ENCODE results near the gene BIRC7.
"Not testable (repeated sequence)": the region's sequence is repeated elsewhere in the genome, so short reads cannot be mapped to it uniquely, and the experiment has no call there.

BIRC7 gene

DNA sequence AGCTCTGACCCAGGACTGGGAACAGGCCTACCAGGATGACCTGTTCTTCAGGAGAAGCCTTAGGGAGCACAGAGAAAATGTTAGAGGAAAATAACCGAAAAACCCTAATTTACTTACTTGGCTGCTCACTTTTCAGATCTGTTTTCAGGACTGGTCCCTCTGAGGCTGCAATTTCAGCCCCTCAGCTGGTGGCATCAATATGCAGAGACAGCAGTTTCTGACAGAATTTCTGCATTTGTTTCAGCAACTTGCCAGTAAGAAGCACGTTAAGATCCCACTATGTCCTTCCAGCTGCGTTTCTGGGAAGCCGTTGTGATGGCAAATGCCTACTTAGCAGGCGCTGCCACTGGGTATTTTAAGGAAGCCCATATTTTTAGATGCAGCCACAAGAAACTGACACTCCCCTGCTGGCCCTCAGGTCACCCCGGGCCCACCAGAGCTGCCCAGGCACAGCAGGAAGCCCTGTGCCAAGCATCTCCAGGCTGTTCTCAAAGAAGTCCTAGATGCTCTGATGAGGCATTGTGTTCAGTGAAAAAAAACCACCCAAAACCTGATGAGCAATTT lies 27.3 kb upstream of the BIRC7 start:
- no peak for DNase-seq

DNA sequence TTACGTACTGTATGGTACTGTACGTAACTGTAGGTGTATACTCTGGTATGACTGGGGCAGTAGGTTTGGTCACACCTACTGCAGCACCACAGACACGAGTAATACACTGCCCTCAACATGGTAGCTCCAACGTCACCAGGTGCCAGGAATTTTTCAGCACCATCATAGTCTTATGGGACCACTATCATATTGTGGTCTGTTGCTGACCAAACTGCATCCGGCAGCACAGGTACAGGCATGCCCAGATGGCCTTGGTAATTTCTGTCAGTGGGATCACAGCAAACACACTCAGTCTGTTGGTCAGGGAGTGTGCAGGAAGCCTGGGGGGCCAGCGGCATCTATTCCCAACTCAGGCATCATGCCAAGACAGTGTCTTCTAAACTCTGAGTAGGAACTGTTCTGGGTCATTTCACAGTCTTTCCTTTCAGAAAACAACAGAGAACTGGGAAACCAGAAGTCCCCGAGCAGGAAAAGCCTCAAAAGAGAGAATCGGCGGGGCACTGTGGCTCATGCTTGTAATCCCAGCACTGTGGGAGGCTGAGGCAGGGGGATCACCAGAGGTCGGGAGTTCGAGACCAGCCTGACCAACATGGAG lies 25.6 kb upstream of the BIRC7 start:
- no peak for DNase-seq

DNA sequence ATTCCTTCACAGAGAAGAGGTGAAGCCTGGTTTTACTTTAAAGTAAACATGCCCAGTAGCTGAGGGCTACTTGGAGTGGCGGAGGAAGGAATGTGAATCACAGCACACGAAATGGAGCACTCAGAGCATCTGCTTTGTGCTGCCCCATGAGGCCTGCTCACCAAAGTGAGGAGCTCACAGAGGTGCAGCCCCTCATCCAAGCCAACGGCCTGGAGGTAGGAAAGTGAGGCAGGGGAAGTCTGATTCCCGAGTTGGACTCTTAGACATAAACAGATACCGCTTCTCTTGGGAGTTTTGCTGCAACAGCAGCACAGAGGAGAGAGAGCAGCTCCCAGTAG lies 23.3 kb upstream of the BIRC7 start:
- no peak for DNase-seq

DNA sequence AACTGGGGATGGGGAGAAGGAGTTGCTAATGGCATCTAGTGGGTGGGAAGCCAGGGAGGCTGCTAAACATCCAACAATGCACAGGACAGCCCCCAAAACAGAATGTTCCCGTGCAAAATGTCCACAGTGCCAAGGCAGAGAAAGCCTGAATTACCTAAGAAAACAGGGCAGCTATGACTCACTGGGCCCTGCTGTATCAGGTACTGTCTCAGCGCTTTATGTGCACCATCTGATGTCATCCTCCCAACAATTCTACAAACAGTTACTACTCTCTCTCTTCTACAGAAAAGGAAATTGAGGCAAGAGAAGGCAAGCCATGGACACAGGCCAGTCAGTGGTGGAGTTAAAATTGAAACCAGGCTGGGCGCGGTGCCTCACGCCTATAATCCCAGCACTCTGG lies 22.9 kb upstream of the BIRC7 start:
- DNase-seq = no peak

DNA sequence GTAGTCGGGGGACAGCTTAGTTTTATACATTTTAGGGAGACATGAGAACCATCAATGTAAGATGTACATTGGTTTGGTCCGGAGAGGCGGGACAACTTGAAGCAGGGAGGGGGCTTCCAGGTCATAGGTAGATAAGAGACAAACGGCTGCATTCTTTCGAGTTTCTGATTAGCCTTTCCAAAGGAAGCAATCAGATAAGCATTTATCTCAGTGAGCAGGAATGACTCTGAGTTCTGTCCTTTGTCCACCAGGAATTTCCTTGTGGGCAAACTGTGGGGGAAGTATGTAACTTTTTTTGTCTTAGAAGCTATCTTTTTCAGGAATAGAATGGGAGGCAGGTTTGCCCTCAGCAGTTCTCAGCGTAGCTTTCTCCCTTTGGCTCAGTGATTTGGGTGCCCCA lies 21.2 kb upstream of the BIRC7 start:
- DNase-seq = no peak

DNA sequence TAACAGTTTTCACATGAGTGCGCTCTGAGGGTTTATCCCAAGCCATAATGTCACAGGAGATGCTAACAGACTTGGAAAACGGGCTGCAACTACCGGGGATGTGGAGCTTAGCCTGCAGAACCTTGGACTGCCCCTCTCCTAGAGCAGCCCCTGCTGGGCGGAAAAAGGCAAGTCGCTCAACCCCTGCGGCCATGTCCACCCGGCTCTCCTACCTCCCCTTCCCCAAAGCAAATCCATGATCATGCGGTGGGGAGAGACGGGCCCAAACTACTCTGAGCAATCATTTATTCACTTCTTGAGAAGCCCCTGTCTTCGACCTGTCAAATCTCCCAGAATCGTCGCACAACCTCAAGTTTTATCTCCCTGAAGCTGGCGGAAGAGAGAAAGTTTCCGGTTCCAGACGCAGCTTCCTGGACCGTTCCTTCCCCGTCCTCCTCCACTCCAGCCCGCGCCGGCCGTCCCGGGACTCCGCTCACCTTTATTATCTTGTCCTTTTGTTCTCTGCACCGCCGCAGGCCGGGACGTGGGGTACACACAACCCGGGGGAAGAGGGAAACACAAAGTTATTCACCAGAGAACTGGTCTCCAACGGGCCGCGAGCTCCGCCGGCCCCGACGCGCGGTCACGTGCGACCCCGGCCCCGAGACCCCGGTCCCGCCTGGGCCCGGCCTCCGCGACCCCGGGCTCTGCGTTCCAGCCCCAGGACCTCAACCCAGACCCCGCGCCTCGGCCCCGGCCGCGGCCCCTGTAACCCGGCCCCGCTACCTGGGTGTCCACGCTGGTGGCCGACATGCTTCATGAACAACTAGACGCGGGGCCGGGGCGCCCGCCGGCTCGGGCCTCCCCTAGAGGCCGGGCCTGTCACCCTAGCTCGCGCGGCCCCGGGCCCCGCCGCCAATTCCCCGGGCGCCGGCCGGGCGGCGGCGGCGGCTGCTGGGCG lies 20.3 kb upstream of the BIRC7 start:
- DNase-seq = peak; percentile 54

DNA sequence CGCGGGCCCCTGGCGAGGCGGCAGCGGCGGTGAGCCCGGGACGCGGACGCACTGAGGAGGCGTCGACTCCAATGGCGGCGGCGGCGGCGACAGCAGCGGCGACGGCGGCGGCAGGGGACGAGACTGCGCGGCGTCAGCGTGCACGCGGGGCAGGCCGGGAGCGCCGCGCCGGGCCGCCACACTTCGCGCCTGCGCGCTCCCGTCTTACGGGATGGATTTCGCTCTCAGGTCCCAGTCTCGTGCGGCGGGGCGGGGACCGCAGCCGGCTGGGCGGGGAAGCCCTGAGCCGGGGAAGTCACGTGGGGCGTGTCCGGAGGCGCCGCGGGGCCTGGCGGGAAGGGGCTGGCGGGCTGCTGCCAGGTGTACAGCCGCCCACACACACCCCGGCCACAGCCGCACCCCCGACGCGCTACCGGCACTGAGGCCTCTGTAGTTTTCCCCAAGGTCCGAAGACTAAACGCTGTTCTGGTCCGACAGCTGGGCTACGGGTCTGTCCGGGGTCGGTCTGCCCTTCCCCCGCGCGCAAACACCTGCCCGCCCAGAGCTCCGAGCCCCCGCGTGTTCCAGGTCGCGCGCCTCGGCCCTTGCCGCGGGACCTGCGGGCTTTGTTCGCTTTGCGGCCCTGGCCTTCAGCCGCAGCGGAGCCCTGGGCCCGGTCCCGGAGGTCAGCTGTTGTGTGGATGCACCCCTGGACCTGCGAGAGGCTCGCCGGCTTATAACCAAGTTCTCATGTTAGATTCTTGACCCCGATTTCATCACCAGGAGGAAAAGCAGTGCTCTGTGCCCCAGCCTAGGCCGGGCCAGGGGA lies 19.5 kb upstream of the BIRC7 start, which contains the start of gene YTHDF1:
Gene YTHDF1, minus strand, starts transcription at position 91 of the 808 bp plus-strand sequence. CDS start 239 bp downstream, outside the sequence.
- peak; percentile 94 for DNase-seq

DNA sequence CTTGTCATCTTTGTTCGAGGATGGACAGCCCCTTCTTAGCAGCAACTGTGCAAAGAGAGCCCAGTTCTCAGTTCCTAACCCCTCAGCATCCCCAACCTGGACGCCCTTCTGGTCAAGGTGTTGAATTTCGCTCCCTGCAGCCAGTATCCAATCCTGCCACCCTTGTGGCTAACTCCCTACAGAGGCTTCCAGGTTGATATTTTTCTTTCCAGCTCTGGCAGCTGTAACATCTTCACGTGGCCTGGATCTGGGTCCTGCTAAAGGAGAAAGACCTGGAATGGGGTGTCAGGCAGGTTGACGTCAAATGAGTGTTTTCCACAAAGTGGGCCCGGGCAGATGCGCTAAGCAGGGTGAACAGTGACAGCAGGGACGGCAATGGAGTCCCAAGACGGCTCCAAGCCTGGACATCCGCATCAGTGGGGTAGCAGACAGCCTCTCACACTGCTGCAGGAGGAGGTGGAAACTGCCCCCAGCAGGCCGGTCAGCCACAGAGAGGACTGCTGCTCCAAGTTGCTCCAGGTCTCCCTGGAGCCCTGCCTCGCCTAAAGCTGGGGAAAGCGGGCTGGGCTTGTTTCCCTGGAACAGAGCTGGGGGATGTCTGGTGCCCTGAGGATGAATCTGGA lies 18.7 kb upstream of the BIRC7 start:
- DNase-seq = no peak

DNA sequence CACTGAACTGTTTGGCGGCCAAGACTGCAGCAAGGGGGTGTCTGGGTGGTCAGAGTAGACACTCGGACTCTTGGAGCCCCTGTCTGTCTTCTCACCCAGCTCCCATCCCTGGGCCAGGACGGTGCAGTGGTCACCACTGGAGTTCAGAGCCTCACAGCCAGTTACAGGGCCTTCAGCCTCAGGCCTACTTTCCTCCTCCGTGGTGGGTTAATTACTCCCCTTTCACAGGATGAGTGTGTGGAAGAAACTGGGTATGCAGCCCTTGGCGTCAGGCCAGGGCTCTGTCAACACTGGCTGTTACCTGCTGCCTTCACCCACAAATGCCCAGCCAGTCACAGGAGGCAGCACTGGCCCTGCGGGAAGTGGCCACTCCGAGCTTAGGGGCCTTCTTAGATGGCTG lies 18.0 kb upstream of the BIRC7 start:
- no peak for DNase-seq

DNA sequence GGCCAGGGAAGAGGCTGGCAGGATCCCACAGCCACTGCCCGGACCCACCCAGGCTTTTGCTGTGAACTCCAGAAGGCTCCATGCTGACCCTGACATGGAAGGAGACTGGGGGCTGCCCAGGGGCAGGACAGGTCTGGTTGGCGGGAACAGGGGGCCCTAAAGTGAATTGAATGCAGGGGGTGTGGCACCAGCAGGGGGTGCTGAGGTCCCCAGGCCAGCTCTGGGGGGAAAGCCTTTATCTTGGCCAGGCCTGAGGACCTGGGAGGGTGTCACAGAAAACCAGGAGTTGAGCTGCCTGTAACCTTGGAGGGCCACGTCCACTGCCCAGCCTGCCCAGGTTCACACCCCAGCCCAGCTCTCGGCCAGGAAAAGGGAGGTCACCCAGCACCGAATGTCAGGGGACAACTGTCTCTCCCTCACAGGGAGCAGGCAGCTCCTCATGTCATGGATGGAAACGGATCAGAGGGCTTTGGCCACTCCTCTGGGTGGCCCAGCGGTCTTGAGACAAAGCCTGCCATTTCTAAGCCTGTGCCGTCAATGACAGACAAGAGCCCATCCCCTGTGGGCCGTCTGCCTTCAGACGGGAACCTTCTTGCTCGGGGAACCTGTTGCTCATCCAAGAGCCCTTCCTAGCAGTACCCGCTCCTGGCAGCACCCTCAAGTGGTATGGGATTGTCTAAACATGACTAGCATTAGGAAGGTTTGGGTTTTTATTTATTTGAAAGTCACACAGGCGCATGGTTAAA lies 16.8 kb upstream of the BIRC7 start:
- no peak for DNase-seq

DNA sequence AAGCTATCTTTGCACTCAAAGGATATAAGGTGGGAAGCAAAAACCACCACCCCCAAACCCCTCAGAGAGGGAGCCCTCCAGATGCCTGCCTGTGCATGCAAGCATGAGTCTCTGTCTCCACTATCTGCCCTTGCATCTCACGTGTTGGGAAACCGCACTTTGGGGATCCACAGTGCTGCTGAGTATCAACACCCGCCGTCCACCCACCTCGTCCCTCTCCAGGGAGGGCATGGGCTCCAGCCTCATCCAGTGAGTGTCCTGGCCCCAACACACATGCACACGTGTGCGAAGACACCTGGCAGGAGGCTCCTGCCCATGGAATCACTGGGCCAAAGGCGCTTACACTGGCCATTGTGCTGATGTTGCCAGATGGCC lies 16.3 kb upstream of the BIRC7 start:
- no peak for DNase-seq

DNA sequence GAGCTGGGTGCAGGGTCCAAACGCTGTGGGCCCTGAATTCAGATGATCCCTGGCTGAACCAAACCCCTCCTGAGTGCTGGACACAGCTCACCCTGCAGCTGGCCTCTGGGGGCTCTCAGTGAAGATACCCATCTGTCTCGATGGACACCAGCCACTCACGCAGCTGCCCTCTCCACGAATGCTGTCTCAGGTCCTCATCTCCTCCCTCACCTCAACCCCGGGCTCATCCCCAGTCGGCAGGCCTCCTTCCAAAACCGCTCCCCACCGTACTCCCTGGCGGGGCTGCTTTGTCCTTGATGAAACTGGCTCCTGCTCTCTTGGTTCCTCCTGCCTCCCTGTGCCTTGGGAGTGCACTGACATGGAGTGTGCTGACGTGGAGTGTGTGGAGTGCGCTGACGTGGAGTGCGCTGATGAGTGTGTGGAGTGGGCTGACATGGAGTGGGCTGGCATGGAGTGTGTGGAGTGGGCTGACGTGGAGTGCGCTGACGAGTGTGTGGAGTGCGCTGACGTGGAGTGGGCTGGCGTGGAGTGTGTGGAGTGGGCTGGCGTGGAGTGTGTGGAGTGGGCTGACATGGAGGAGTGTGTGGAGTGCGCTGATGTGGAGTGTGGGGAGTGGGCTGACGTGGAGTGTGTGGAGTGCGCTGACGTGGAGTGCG lies 15.7 kb upstream of the BIRC7 start:
- no peak for DNase-seq

DNA sequence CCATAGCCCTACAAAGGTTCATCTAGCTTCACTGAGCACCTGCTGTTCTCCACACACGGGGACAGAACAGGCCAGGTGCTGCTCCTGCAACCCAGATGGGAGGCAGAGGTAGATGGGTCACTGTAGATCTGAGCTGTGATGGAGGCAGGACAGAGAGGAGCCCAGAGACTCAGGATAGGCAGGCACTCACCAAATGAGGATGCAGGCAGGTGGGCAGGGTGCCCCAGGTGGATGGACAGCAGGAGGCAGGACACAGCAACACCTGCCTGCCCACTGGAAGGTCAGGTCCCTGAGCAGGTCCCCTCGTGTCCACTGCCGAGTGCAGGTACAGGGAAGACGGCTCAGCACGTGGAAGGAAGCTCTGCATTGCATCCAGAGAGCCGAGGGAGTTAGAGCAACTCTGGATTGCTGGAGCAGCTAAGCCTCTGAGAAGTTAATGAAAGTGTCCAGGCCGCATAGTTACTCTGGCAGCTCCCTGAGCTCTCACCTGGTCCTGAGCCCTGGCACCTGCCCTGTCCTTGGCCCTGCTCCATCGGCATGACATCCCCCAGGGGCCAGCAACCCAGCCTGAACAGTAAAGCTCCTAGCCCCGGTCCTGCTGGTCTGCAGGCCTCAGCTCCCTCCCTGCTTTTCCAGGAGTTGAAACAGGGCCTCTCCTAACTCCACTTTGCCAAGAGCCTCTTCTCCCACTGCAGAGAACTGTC lies 14.9 kb upstream of the BIRC7 start:
- DNase-seq = no peak

DNA sequence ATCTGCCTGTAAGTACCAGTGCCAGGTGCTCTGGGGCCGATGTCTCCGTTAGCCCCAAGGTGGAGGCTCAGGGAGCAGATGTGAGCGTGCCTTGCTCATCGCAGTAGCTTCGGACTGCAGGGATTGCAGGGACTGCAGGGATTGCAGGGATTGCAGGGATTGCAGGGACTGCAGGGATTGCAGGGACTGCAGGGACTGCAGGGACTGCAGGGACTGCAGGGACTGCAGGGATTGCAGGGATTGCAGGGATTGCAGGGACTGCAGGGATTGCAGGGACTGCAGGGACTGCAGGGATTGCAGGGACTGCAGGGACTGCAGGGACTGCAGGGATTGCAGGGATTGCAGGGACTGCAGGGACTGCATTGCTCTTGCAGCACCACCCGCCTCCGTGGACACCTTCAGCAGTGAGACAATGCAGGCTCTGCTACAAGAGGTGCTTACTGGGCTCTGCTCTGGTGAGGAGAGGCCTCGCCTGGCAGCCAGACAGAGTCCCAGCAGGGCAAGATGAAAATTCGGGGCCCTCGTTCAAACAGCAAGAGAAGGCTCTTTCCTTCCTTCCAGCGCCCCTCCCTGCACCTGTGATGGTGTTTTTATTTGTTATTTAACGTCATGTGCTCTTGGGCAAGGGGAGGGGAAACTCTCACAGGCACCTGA lies 14.2 kb upstream of the BIRC7 start:
- DNase-seq = not testable (repeated sequence)

DNA sequence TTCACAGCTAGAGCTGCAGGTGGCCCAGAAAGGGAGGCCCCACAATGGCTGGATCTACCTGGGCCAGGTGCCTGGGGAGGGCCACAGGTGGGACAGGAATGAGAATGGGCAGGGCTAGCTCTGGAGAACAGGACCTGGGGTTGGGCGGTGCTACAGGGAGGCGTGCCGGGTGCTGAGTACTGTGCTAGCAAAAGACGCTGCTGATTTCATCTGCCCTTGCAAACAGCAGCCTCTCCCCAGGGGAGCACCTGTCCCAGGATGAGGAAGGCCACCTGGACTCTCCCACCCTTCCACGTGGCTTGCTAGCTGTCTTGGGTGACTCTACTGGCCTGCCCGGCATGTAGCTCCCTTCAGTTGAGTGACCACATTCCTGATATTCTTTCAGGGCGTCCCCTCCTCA lies 13.2 kb upstream of the BIRC7 start:
- no peak for DNase-seq

DNA sequence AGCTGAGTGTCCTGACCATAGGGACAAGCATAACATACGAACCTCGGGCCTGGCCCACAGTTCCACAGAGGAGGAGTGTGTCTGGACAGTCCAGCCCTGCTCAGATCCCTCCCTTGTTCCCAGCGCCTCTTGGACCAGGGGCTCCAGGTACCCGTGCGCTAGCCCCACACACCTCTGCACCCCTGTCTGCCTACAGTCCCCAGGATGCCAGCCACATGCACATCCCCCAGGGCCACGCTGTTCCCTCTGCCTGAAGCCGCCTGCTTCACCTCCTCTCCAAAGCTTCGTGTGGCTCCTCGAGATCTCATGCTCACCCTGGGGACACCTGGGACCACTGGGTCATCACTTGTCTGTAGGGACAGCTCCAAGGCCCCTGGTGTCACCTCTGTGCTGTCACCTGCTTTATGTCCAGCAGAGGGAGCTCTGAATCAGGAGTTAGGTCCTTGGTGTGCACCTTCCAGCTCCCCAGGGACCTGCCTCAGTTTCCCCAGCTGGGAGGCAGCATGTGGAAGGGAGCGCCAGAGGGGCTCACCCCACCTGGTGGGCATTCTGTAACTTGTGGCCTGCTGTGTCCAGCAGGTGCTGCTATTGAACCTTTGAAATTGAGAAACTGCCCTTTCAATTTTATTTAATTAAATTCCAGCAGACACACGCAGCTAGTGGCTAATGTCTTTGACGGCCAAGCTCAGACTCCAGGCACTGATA lies 12.4 kb upstream of the BIRC7 start:
- DNase-seq = peak; percentile 50

DNA sequence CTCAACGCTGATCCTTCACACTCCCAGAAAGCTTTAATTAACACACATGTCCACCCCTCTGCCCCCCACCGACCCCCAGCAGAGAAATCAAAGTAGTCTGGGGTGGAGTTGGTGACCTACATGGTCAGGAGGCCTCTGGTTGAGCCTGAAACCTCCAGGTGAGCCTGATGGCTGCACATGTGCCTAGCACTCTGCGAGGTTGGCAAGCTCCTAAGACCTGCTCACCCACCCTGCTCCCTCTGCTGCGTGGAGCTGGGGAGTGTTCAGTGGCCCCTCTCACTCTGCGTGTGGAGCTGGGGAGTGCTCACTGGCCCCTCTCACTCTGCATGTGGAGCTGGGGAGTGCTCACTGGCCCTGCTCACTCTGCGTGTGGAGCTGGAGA lies 11.9 kb upstream of the BIRC7 start:
- DNase-seq = no peak

DNA sequence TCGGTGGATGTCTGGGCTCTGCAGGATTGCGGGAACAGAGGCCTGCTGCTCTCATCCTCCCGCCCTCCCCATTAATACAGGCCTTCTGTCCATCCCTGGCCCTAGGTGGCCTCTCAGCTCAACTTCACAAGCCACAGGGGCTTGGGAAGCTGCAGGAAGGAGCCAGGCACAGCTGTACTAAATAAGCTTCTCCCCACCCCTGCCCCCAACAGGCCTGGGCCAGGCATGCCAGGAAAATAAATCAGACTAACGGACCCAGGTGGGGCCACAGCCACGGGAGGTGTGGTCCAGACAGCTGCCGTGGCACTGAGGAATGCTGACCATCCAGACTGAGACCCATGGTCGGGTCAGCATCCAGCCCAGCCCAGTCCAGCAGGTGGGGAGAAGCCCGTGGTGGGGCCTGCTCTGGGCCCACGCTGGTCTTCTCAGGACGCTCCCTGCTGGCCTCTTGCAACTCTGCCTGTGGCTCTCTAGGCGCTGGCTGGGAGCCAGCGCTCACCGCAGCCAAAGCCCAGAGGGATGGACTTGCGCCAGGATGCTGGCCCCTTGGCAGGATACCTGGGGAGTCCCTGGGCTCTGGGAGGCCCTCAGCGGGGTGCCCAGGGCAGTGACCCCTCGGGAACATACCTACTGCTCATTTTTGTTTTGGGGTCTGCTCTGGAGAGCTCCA lies 11.2 kb upstream of the BIRC7 start:
- DNase-seq = peak; percentile 59

DNA sequence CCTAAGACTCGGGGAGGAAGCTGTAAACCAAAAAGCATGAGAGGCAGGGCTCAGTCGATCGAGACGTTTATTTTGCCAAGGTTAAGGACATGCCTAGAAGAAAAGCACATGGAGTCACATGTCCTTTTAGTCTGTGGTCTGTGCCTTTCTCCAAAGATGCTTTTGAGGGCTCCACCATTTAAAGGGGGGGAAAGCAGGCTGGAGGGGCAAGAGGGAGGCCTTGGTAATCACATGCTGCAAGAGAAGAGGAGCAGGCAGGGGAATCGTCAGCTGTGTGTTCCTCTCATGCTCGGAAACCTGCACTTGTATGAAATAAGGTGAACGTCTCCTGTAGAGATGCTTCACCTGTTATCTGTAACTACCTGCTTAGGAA lies 10.6 kb upstream of the BIRC7 start:
- no peak for DNase-seq

Measured in fibroblast of skin of back (primary cell).